ENCODE data around the gene ZNF407.

Gene ZNF407

GRCh38 chr18:74695170-74695569, 97.5 kb downstream of the ZNF407 start:
- TF ChIP-seq GATA3 (IDR thresholded peaks at IDR 0.05; ENCODE audit: low read depth, low read length) (no peak), GATA2 (IDR thresholded peaks at IDR 0.05; ENCODE audit: low read depth, low read length) (no peak)

- TF ChIP-seq GATA3 (IDR thresholded peaks at IDR 0.05; ENCODE audit: low read depth, low read length) (0 out of 2 replicates have a peak, but pooled peaks have one; percentile 24), GATA2 (IDR thresholded peaks at IDR 0.05; ENCODE audit: low read depth, low read length) (no peak)
Observed at GRCh38 chr18:74698881-74699280, 101.2 kb downstream of the ZNF407 start.

GRCh38 chr18:74699455-74699854, 101.8 kb downstream of the ZNF407 start:
- no peak for TF ChIP-seq GATA2 (IDR thresholded peaks at IDR 0.05; ENCODE audit: low read depth, low read length)
- TF ChIP-seq GATA3 (IDR thresholded peaks at IDR 0.05; ENCODE audit: low read depth, low read length), result no peak

- TF ChIP-seq GATA3 (IDR thresholded peaks at IDR 0.05; ENCODE audit: low read depth, low read length), result no peak
Observed at GRCh38 chr18:74702950-74703349, 105.3 kb downstream of the ZNF407 start.

GRCh38 chr18:74708169-74708568, 110.5 kb downstream of the ZNF407 start:
- no peak for TF ChIP-seq GATA2 (IDR thresholded peaks at IDR 0.05; ENCODE audit: low read depth, low read length)
- TF ChIP-seq GATA3 (IDR thresholded peaks at IDR 0.05; ENCODE audit: low read depth, low read length), result no peak

GRCh38 chr18:74709452-74709851, 111.8 kb downstream of the ZNF407 start:
- TF ChIP-seq GATA3 (IDR thresholded peaks at IDR 0.05; ENCODE audit: low read depth, low read length), result peak; percentile 84
- peak; percentile 73 for TF ChIP-seq GATA2 (IDR thresholded peaks at IDR 0.05; ENCODE audit: low read depth, low read length)

- TF ChIP-seq GATA3 (IDR thresholded peaks at IDR 0.05; ENCODE audit: low read depth, low read length) (no peak), GATA2 (IDR thresholded peaks at IDR 0.05; ENCODE audit: low read depth, low read length) (no peak)
Observed at GRCh38 chr18:74714120-74714519, 116.5 kb downstream of the ZNF407 start.

GRCh38 chr18:74714791-74715190, 117.1 kb downstream of the ZNF407 start:
- TF ChIP-seq GATA2 (IDR thresholded peaks at IDR 0.05; ENCODE audit: low read depth, low read length) (no peak), GATA3 (IDR thresholded peaks at IDR 0.05; ENCODE audit: low read depth, low read length) (no peak)

GRCh38 chr18:74715306-74715705, 117.6 kb downstream of the ZNF407 start:
- TF ChIP-seq GATA2 (IDR thresholded peaks at IDR 0.05; ENCODE audit: low read depth, low read length), result no peak
- TF ChIP-seq GATA3 (IDR thresholded peaks at IDR 0.05; ENCODE audit: low read depth, low read length), result no peak

GRCh38 chr18:74715865-74716712, 118.4 kb downstream of the ZNF407 start:
- TF ChIP-seq GATA2 (IDR thresholded peaks at IDR 0.05; ENCODE audit: low read depth, low read length) (no peak), GATA3 (IDR thresholded peaks at IDR 0.05; ENCODE audit: low read depth, low read length) (no peak)

GRCh38 chr18:74718312-74718711, 120.6 kb downstream of the ZNF407 start:
- TF ChIP-seq GATA3 (IDR thresholded peaks at IDR 0.05; ENCODE audit: low read depth, low read length), result no peak
- TF ChIP-seq GATA2 (IDR thresholded peaks at IDR 0.05; ENCODE audit: low read depth, low read length), result no peak

- no peak for TF ChIP-seq GATA2 (IDR thresholded peaks at IDR 0.05; ENCODE audit: low read depth, low read length)
- no peak for TF ChIP-seq GATA3 (IDR thresholded peaks at IDR 0.05; ENCODE audit: low read depth, low read length)
Observed at GRCh38 chr18:74722237-74722636, 124.6 kb downstream of the ZNF407 start.

GRCh38 chr18:74724186-74724585, 126.5 kb downstream of the ZNF407 start:
- TF ChIP-seq GATA3 (IDR thresholded peaks at IDR 0.05; ENCODE audit: low read depth, low read length) (no peak), GATA2 (IDR thresholded peaks at IDR 0.05; ENCODE audit: low read depth, low read length) (no peak)

- no peak for TF ChIP-seq GATA3 (IDR thresholded peaks at IDR 0.05; ENCODE audit: low read depth, low read length)
Observed at GRCh38 chr18:74725690-74726089, 128.0 kb downstream of the ZNF407 start.

- TF ChIP-seq GATA2 (IDR thresholded peaks at IDR 0.05; ENCODE audit: low read depth, low read length) (no peak), GATA3 (IDR thresholded peaks at IDR 0.05; ENCODE audit: low read depth, low read length) (no peak)
Observed at GRCh38 chr18:74728586-74728985, 130.9 kb downstream of the ZNF407 start.

All from SH-SY5Y (cell line).